Activated CD8-positive, alpha-beta T cell treated with anti-CD3 and anti-CD28 coated beads for 36 hours (primary cell): ENCODE results near the gene LPP. TPM values are rescaled to one million over a fixed set of nuclear protein-coding genes. Genes with fewer than 3 reads are reported as not detected.

ENCODE experiments used
- ATAC-seq: fragments of 200-7000 bp; cut with Tn5 transposase; one replicate; pipeline ENCODE4 v1.10.0; 2021; ENCODE audit warnings: mild to moderate bottlenecking, moderate library complexity
- CTCF ChIA-PET: fragments of 350-600 bp; sonication (Branson Sonifier 250); formaldehyde crosslinking; loops from one replicate; lab custom pipeline; 2021; ENCODE audit warnings: antibody characterized with exemption; lab: Charles Lee
- POLR2A ChIA-PET: fragments of 350-600 bp; sonication (Branson Sonifier 250); formaldehyde crosslinking; loops from one replicate; lab custom pipeline; 2021; ENCODE audit warnings: antibody characterized with exemption; lab: Charles Lee
- DNase-seq: peaks from one replicate; pipeline ENCODE4 v3.0.0-alpha.2; 2020
- H3K27ac Mint-ChIP-seq: one replicate; pipeline ENCODE4 v1.8.0; 2021; ENCODE audit warnings: mild to moderate bottlenecking, mixed read lengths
- H3K27me3 Mint-ChIP-seq: one replicate; pipeline ENCODE4 v1.8.0; 2021; ENCODE audit warnings: mixed read lengths
- H3K36me3 Mint-ChIP-seq: one replicate; pipeline ENCODE4 v1.8.0; 2021; ENCODE audit warnings: low read depth, mixed read lengths
- H3K4me1 Mint-ChIP-seq: one replicate; pipeline ENCODE4 v1.8.0; 2021; ENCODE audit warnings: low read depth, mixed read lengths
- H3K4me3 Mint-ChIP-seq: one replicate; pipeline ENCODE4 v1.8.0; 2021; ENCODE audit warnings: mild to moderate bottlenecking, moderate library complexity, mixed read lengths
- H3K9me3 Mint-ChIP-seq: one replicate; pipeline ENCODE4 v1.8.0; 2021; ENCODE audit warnings: mixed read lengths
- CTCF ChIP-seq: fragments of 200-600 bp; IDR thresholded peaks from one replicate; pipeline ENCODE4 v1.8.0; 2022; ENCODE audit warnings: antibody characterized with exemption, mild to moderate bottlenecking
- intact Hi-C: fragments of 100-400 bp; cut with micrococcal nuclease; formaldehyde crosslinking; loops from one replicate; pipeline ENCODE4 v1.10.0; 2022
- total RNA-seq, 2 experiments: library from RNA; stranded (reverse); gene quantifications; one replicate each; pipeline ENCODE4 v1.2.3, GENCODE V29; 2021

LPP gene
- total RNA-seq, 2 experiments from 2014 or later: 16.4 to 22.6 TPM

- Mint-ChIP-seq H3K27me3 (no peaks in the 10 kb centered on the region), H3K27ac (no peak overlapping the region), H3K36me3 (no peaks in the 10 kb centered on the region), H3K4me1 (peaks cover 7% of the 10 kb centered on the region), H3K9me3 (peaks cover 3% of the 10 kb centered on the region), H3K4me3 (no peak overlapping the region)
- POLR2A ChIA-PET: no interaction called here
- no peak for TF ChIP-seq CTCF
- DNase-seq (no peak), ATAC-seq (no peak)
- intact Hi-C loops: no loop called here
- CTCF ChIA-PET: no interaction called here
These were observed 19.1 kb upstream of the LPP start for GRCh38 chr3:188134856-188135255.

GRCh38 chr3:188135271-188135670, 18.7 kb upstream of the LPP start:
- ChIA-PET POLR2A (interaction anchor here (0.6 kb wide), 1 partner anchor 18 kb away, joined by 3 read pairs; no protein-coding TSS in a partner anchor), CTCF (no interaction called here)
- H3K4me1 Mint-ChIP-seq: peaks cover 7% of the 10 kb centered on the region
- no peak overlapping the region for H3K27ac Mint-ChIP-seq
- TF ChIP-seq CTCF: no peak
- ATAC-seq: no peak
- no peaks in the 10 kb centered on the region for H3K36me3 Mint-ChIP-seq
- H3K9me3 Mint-ChIP-seq: peaks cover 3% of the 10 kb centered on the region
- intact Hi-C loops: no loop called here
- H3K27me3 Mint-ChIP-seq: no peaks in the 10 kb centered on the region
- DNase-seq: no peak
- H3K4me3 Mint-ChIP-seq: no peak overlapping the region

- no peak for ATAC-seq
- TF ChIP-seq CTCF: no peak
- Mint-ChIP-seq H3K4me1 (peaks cover 7% of the 10 kb centered on the region), H3K9me3 (peaks cover 3% of the 10 kb centered on the region), H3K27ac (no peak overlapping the region), H3K27me3 (no peaks in the 10 kb centered on the region), H3K4me3 (no peak overlapping the region), H3K36me3 (no peaks in the 10 kb centered on the region)
- ChIA-PET CTCF (interaction anchor here (0.6 to 0.9 kb wide), 3 partner anchors 193 to 735 kb away, joined by 3 to 4 read pairs (median 3); no protein-coding TSS in a partner anchor), POLR2A (no interaction called here)
- no peak for DNase-seq
- intact Hi-C loops: no loop called here
These were observed 16.9 kb upstream of the LPP start for GRCh38 chr3:188137051-188137450.

- no peak for TF ChIP-seq CTCF
- intact Hi-C loops: no loop called here
- CTCF ChIA-PET: interaction anchor here (1.0 to 1.8 kb wide), 3 partner anchors 10 to 78 kb away, joined by 4 to 6 read pairs (median 5); no protein-coding TSS in a partner anchor
- no peaks in the 10 kb centered on the region for H3K27me3 Mint-ChIP-seq
- H3K9me3 Mint-ChIP-seq: no peaks in the 10 kb centered on the region
- peaks cover 5% of the 10 kb centered on the region for H3K4me1 Mint-ChIP-seq
- H3K36me3 Mint-ChIP-seq: no peaks in the 10 kb centered on the region
- POLR2A ChIA-PET: no interaction called here
- no peak overlapping the region for H3K4me3 Mint-ChIP-seq
- DNase-seq (no peak), ATAC-seq (no peak)
- H3K27ac Mint-ChIP-seq: no peak overlapping the region
These were observed 14.5 kb upstream of the LPP start for GRCh38 chr3:188139466-188139865.

- H3K4me3 Mint-ChIP-seq: no peak overlapping the region
- ChIA-PET POLR2A (no interaction called here), CTCF (no interaction called here)
- no peaks in the 10 kb centered on the region for H3K27me3 Mint-ChIP-seq
- ATAC-seq (no peak), DNase-seq (no peak)
- H3K4me1 Mint-ChIP-seq: peaks cover 14% of the 10 kb centered on the region
- peaks cover 6% of the 10 kb centered on the region for H3K9me3 Mint-ChIP-seq
- TF ChIP-seq CTCF: no peak
- H3K36me3 Mint-ChIP-seq: no peaks in the 10 kb centered on the region
- intact Hi-C loops: no loop called here
- H3K27ac Mint-ChIP-seq: no peak overlapping the region
These were observed 7.7 kb upstream of the LPP start for GRCh38 chr3:188146219-188146618.
